Stomach smooth muscle (tissue), 2 donors: ENCODE results near the gene ABHD13.

Experiments used
- H3K27ac ChIP-seq: one replicate; pipeline ENCODE4 v1.7.0; 2013; ENCODE audit warnings: mild to moderate bottlenecking, low read length, inconsistent platforms
- H3K27me3 ChIP-seq, 2 donors: one replicate each; pipeline ENCODE4 v1.7.0; 2013; ENCODE audit warnings: low read length in 2 of 2; ENCODE audit not compliant: insufficient read depth in 2 of 2, control insufficient read depth in 1 of 2
- H3K36me3 ChIP-seq, 2 donors: one replicate each; pipeline ENCODE4 v1.7.0; 2013; ENCODE audit warnings: low read length in 2 of 2; ENCODE audit not compliant: control insufficient read depth in 2 of 2, insufficient read depth in 2 of 2
- H3K4me1 ChIP-seq: one replicate; pipeline ENCODE4 v1.7.0; 2013; ENCODE audit warnings: low read length; ENCODE audit not compliant: control insufficient read depth, insufficient read depth
- H3K4me3 ChIP-seq, 2 donors: one replicate each; pipeline ENCODE4 v1.7.0; 2013; ENCODE audit warnings: low read length in 2 of 2
- H3K9ac ChIP-seq, 2 donors: one replicate each; pipeline ENCODE4 v1.7.0; 2013; ENCODE audit warnings: low read length in 2 of 2, mild to moderate bottlenecking in 1 of 2
- H3K9me3 ChIP-seq, 2 donors: one replicate each; pipeline ENCODE4 v1.7.0; 2013; ENCODE audit warnings: low read length in 2 of 2; ENCODE audit not compliant: control insufficient read depth in 2 of 2
- donor health status: healthy.
- donor health status: Pancreatic carcinoma.

ABHD13 gene

GRCh38 chr13:108223687-108224503 lies 5.7 kb downstream of the ABHD13 start:
- H3K9me3 ChIP-seq: no peaks in the 10 kb centered on the region
- no peaks in the 10 kb centered on the region for H3K27me3 ChIP-seq
- no peak overlapping the region for H3K27ac ChIP-seq
- H3K4me1 ChIP-seq: peaks cover 6% of the 10 kb centered on the region
- H3K4me3 ChIP-seq: no peak overlapping the region
- H3K9ac ChIP-seq: no peak overlapping the region
- peaks cover 0 to 2% of the 10 kb centered on the region in 2 donors for H3K36me3 ChIP-seq

DNA sequence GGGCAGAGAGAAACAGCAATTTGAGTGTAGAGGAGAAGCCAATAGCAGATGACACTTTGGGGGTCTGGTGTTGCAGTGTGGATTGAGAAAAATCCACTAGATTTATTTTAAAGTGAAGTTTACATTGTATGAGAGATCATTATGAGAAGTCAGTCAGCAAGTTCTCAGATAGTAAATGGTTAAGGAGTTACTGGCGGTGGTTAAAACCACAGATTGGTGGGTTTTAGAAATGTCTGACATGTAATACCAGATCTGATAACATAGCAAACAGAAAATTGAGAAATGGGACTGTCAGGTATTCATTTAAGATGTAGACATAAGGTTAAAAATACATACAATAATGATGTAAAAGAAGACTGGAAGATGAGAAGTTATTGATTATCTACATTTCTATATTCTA lies 7.2 kb downstream of the ABHD13 start:
- Histone ChIP-seq H3K4me1 (peaks cover 4% of the 10 kb centered on the region), H3K36me3 (peaks cover 0 to 2% of the 10 kb centered on the region in 2 donors), H3K27ac (no peak overlapping the region), H3K9ac (no peak overlapping the region), H3K9me3 (no peaks in the 10 kb centered on the region), H3K27me3 (no peaks in the 10 kb centered on the region), H3K4me3 (no peak overlapping the region)

GRCh38 chr13:108226184-108226583 lies 8.0 kb downstream of the ABHD13 start:
- Histone ChIP-seq H3K4me3 (no peak overlapping the region), H3K9me3 (no peaks in the 10 kb centered on the region), H3K27ac (no peak overlapping the region), H3K27me3 (no peaks in the 10 kb centered on the region), H3K9ac (no peak overlapping the region), H3K36me3 (peaks cover 0 to 2% of the 10 kb centered on the region in 2 donors), H3K4me1 (peaks cover 4% of the 10 kb centered on the region)

DNA sequence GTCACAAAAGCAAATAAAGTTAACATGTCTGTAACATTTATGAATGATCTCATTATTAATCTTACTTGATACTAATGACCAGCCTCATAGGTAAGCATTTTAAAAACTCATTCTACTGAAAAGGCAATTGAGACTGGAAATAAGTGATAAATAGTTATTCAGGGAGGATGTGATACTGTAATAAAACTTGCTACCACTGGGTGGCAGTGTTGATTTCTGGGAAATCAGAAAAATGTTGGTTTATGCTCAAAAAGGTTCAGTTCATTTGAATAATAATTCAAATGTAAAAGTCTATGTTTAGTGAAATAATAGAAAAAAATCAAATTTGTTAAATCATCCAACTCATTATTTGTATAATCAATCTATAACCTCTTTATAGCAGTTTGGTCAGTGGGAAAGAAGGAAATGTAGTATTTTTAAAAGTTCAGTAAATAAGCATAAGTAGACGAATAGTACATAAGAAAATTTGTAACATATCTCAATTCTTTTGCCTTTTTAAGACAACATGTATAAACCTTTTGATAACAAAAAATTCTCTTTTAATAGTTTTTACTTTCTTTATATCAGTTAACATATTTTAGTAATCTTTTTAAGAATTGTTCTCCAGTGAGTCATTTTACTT lies 9.6 kb downstream of the ABHD13 start:
- Histone ChIP-seq H3K4me3 (no peak overlapping the region), H3K9ac (no peak overlapping the region), H3K9me3 (no peaks in the 10 kb centered on the region), H3K27me3 (no peaks in the 10 kb centered on the region), H3K36me3 (peaks cover 0 to 2% of the 10 kb centered on the region in 2 donors), H3K27ac (no peak overlapping the region), H3K4me1 (peaks cover 4% of the 10 kb centered on the region)

DNA sequence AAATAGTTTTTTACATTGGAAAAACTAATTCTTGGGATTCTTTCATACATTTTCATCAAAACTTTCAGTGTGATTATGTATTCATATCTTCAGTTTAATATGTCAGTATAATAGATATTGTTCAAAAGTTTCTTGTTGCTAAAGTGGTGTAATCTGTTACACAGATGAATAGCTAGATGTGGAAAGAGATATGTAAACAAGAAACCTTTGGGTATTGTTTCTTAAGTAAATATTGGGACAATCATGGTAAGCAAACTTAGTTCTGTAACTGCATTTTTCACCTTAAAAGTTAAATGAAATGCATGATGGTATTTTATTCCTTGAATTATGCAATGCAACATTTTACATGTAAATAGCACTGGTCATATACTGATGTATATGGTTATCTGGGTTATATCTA lies 12.2 kb downstream of the ABHD13 start:
- Histone ChIP-seq H3K27ac (no peak overlapping the region), H3K9ac (no peak overlapping the region), H3K9me3 (no peaks in the 10 kb centered on the region), H3K4me3 (no peak overlapping the region), H3K4me1 (no peaks in the 10 kb centered on the region), H3K27me3 (no peaks in the 10 kb centered on the region), H3K36me3 (peaks cover 0 to 2% of the 10 kb centered on the region in 2 donors)

DNA sequence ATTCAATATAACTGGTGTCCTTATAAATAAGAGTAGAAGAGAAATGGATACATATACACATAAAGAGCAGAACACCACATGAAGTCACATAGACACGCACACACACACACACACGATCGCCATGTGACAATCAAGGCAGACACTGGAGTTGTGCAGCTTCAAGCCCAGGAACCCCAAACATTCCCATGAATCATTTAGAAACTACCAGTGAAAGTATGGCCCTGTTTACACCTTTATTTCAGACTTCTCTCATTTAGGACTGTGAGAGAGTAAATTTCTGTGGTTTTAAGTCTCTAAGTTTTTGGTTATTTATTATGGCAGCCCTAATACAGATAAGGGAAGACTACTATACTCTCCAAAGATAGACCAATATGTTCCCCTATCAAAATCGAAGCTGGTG lies 31.0 kb downstream of the ABHD13 start:
- Histone ChIP-seq H3K4me3 (no peak overlapping the region), H3K27me3 (no peaks in the 10 kb centered on the region), H3K27ac (no peak overlapping the region), H3K36me3 (no peaks in the 10 kb centered on the region), H3K4me1 (no peaks in the 10 kb centered on the region), H3K9me3 (peaks cover 0 to 3% of the 10 kb centered on the region in 2 donors), H3K9ac (no peak overlapping the region)

GRCh38 chr13:108257248-108257647 lies 39.1 kb downstream of the ABHD13 start:
- Histone ChIP-seq H3K9me3 (no peaks in the 10 kb centered on the region), H3K36me3 (peaks cover 0 to 2% of the 10 kb centered on the region in 2 donors), H3K4me3 (no peak overlapping the region), H3K27ac (no peak overlapping the region), H3K27me3 (no peaks in the 10 kb centered on the region), H3K9ac (no peak overlapping the region), H3K4me1 (no peaks in the 10 kb centered on the region)

DNA sequence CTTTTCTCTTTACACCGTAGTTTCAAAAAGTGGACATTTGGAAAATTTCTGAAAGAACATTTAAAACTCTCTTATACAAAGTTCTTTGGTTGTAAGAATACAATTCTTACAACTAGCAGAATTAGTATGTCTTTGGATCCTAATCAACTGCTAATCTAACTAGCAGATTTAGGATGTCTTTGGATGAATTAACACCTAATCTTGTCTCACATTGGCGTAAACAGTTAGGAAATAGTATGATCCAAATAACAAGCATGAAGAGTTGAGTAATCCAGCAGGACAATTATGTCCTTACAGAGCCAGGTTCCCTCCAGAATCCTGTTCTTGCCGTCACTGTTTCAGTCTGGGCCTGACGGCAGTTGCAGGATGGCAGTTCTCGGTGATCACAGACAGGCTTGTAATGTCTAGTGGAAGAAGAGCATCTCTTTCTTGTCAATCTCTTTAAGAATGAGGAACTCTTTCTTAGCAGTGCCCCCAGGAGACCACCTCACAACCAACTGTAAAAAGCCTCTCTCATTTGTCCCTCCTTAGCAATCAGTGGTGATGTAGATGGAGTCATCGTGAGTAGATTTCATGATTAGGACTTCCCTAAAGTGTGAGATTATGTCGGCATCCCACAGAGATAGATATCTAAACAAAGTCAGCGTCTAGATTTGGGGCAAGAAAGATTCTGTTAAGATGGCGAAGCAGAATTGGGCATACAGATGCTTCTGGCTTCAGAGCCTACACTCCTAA lies 45.6 kb downstream of the ABHD13 start:
- Histone ChIP-seq H3K36me3 (peaks cover 0 to 5% of the 10 kb centered on the region in 2 donors), H3K4me3 (no peak overlapping the region), H3K9me3 (no peaks in the 10 kb centered on the region), H3K9ac (no peak overlapping the region), H3K27ac (no peak overlapping the region), H3K27me3 (no peaks in the 10 kb centered on the region), H3K4me1 (no peaks in the 10 kb centered on the region)

DNA sequence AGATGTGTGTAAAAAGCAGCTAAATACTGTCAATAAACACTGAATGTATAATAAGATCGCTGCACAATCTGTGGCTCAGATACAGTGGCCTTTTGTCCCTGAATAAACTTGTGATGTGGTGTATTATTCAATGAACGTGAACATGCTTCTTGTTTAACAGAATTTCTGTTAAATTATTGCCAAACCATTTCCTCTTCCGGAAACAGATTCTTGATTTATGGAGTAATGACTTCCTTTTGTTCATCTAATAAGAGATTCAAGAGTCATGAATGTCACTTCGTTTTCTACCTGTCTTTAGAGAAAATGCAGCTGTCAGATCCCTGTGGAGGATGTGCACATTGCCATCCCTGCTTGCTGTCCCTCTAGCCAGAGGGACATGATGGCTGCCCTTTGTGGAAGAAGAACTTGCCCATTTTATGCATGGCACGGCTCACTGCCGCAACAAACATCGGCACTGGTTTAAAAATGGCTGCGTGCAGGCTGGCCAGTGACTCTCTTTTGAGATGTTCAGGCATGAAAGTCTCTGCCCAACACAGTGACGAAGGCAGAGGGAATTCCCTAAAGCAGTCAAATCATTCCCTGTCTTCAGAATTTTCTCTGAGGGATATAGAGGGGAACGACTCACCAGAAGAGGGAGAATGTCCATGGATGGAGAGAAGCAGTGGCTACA lies 48.3 kb downstream of the ABHD13 start:
- no peak overlapping the region for H3K27ac ChIP-seq
- no peak overlapping the region for H3K4me3 ChIP-seq
- no peaks in the 10 kb centered on the region for H3K9me3 ChIP-seq
- H3K4me1 ChIP-seq: no peaks in the 10 kb centered on the region
- no peak overlapping the region for H3K9ac ChIP-seq
- H3K36me3 ChIP-seq: peaks cover 0 to 3% of the 10 kb centered on the region in 2 donors
- H3K27me3 ChIP-seq: no peaks in the 10 kb centered on the region

DNA sequence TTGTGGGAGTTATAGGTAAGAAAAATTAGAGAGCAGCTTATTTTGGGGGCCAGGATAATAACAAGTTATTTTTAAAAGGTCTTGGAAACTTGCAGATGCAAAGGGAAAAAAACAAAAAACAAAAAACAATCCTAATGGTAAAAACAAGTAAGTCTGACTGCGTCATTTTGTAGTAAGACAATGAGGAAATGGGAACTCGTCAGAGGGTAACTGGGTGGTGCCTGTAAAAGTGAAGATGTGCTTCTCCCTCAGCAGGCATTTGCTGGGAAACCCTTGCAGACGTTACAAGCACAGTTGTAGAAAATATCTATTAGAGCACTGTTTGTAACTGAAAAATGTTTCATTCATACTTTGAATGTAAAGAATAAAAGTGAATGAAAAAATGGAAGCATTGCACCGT lies 49.2 kb downstream of the ABHD13 start:
- Histone ChIP-seq H3K27ac (no peak overlapping the region), H3K9ac (no peak overlapping the region), H3K9me3 (no peaks in the 10 kb centered on the region), H3K4me3 (no peak overlapping the region), H3K36me3 (peaks cover 0 to 3% of the 10 kb centered on the region in 2 donors), H3K27me3 (no peaks in the 10 kb centered on the region), H3K4me1 (no peaks in the 10 kb centered on the region)
